PC-9 (cell line): ENCODE measurements around the gene PRICKLE2. TPM values are rescaled to one million over a fixed set of nuclear protein-coding genes. Genes with fewer than 3 reads are reported as not detected.

Experiments
- BruUV-seq: library from RNA; stranded (reverse); fragments of 400-500 nt; replicated peaks from 2 replicates; lab custom pipeline; 2021; lab: Mats Ljungman, UMichigan
- CTCF ChIA-PET: fragments of 300-600 bp; sonication (Branson Sonifier 250); formaldehyde crosslinking; loops from one replicate; lab custom pipeline; 2022; ENCODE audit warnings: antibody characterized with exemption; lab: Charles Lee
- POLR2A ChIA-PET: fragments of 300-600 bp; sonication (Branson Sonifier 250); formaldehyde crosslinking; loops from one replicate; lab custom pipeline; 2022; ENCODE audit warnings: antibody characterized with exemption; ENCODE audit not compliant: unreplicated experiment; lab: Charles Lee
- DNase-seq, 2 experiments: peaks; one replicate each; pipeline versions ENCODE4 v3.0.0 to v3.0.0-alpha.2; 2015 to 2022; ENCODE audit warnings: mixed read lengths in 1 of 2
- H2AFZ ChIP-seq: fragments of 200-600 bp; sonication (generic); 2 replicates; pipeline ENCODE4 v1.8.1; 2017; ENCODE audit warnings: antibody characterized with exemption
- H3F3A ChIP-seq: fragments of 200-600 bp; sonication (generic); 2 replicates; pipeline ENCODE4 v1.8.1; 2017; ENCODE audit warnings: antibody characterized with exemption, mild to moderate bottlenecking, low read depth; ENCODE audit not compliant: insufficient read depth
- H3K27ac ChIP-seq: fragments of 200-600 bp; sonication (generic); 2 replicates; pipeline ENCODE4 v1.6.1; 2016; ENCODE audit warnings: mixed run types
- H3K27me3 ChIP-seq: fragments of 200-600 bp; sonication (generic); 2 replicates; pipeline ENCODE4 v1.6.1; 2016; ENCODE audit warnings: low read depth, mixed run types; ENCODE audit not compliant: insufficient read depth
- H3K36me3 ChIP-seq: fragments of 200-600 bp; sonication (generic); 2 replicates; pipeline ENCODE4 v1.6.1; 2016; ENCODE audit warnings: low read depth, mixed run types
- H3K4me1 ChIP-seq: fragments of 200-600 bp; sonication (generic); replicated peaks from 2 replicates; pipeline ENCODE4 v1.6.1; 2016; ENCODE audit warnings: mixed run types; ENCODE audit not compliant: insufficient read depth
- H3K4me2 ChIP-seq: fragments of 200-600 bp; sonication (generic); 2 replicates; pipeline ENCODE4 v1.6.1; 2017; ENCODE audit warnings: mixed run types
- H3K4me3 ChIP-seq: fragments of 200-600 bp; sonication (generic); 2 replicates; pipeline ENCODE4 v1.6.1; 2016; ENCODE audit warnings: mixed run types
- H3K79me2 ChIP-seq: fragments of 200-600 bp; sonication (generic); 2 replicates; pipeline ENCODE4 v1.6.1; 2017; ENCODE audit warnings: low read depth, mixed run types
- H3K9me2 ChIP-seq: fragments of 200-600 bp; sonication (generic); 2 replicates; pipeline ENCODE4 v1.8.1; 2017; ENCODE audit warnings: mild to moderate bottlenecking; ENCODE audit not compliant: insufficient read depth
- H3K9me3 ChIP-seq: fragments of 200-600 bp; sonication (generic); 2 replicates; pipeline ENCODE4 v1.8.1; 2016; ENCODE audit warnings: low read depth; ENCODE audit not compliant: insufficient read depth
- H4K20me1 ChIP-seq: fragments of 200-600 bp; sonication (generic); 2 replicates; pipeline ENCODE4 v1.8.1; 2017; ENCODE audit not compliant: insufficient read depth
- CTCF ChIP-seq: fragments of 200-600 bp; sonication (generic); conservative IDR thresholded peaks from 2 replicates; pipeline ENCODE4 v1.6.1; 2017; ENCODE audit warnings: mixed run types, antibody characterized with exemption, mild to moderate bottlenecking, moderate library complexity
- EZH2 ChIP-seq: fragments of 200-600 bp; sonication (generic); IDR thresholded peaks from 2 replicates; pipeline ENCODE4 v1.8.0; 2017; ENCODE audit warnings: antibody characterized with exemption, low read depth
- intact Hi-C: fragments of 100-400 bp; cut with micrococcal nuclease; formaldehyde crosslinking; loops from one replicate; pipeline ENCODE4 v1.10.0; 2022; ENCODE audit not compliant: unreplicated experiment
- total RNA-seq: library from RNA; stranded (reverse); gene quantifications from 2 replicates; pipeline ENCODE4 v1.2.3, GENCODE V29; 2021

Gene PRICKLE2
- total RNA-seq, 1 experiment from 2014 or later, result 7.9 TPM

GRCh38 chr3:64213224-64213878 is 11.9 kb downstream of the PRICKLE2 start:
- no peaks in the 10 kb centered on the region for H4K20me1 ChIP-seq
- intact Hi-C loops, result loop anchor here (5.0 to 10.0 kb wide), 3 partner anchors 59 to 179 kb away; no protein-coding TSS in a partner anchor
- no peak for DNase-seq
- H3K4me3 ChIP-seq, result no peak overlapping the region
- TF ChIP-seq EZH2 (no peak), CTCF (no peak)
- H3K9me3 ChIP-seq, result no peaks in the 10 kb centered on the region
- H3K27ac ChIP-seq, result no peak overlapping the region
- H3K4me2 ChIP-seq, result no peak overlapping the region
- BruUV-seq, result no TSS peak
- ChIA-PET POLR2A (interaction anchor here (0.7 kb wide), 1 partner anchor 204 kb away, joined by 4 read pairs; no protein-coding TSS in a partner anchor), CTCF (no interaction called here)
- no peak overlapping the region for H2AFZ ChIP-seq
- no peaks in the 10 kb centered on the region for H3K9me2 ChIP-seq
- H3K79me2 ChIP-seq, result no peaks in the 10 kb centered on the region
- H3K36me3 ChIP-seq, result no peaks in the 10 kb centered on the region
- no peaks in the 10 kb centered on the region for H3K27me3 ChIP-seq
- no peaks in the 10 kb centered on the region for H3F3A ChIP-seq
- peaks cover 11% of the 10 kb centered on the region for H3K4me1 ChIP-seq

DNA sequence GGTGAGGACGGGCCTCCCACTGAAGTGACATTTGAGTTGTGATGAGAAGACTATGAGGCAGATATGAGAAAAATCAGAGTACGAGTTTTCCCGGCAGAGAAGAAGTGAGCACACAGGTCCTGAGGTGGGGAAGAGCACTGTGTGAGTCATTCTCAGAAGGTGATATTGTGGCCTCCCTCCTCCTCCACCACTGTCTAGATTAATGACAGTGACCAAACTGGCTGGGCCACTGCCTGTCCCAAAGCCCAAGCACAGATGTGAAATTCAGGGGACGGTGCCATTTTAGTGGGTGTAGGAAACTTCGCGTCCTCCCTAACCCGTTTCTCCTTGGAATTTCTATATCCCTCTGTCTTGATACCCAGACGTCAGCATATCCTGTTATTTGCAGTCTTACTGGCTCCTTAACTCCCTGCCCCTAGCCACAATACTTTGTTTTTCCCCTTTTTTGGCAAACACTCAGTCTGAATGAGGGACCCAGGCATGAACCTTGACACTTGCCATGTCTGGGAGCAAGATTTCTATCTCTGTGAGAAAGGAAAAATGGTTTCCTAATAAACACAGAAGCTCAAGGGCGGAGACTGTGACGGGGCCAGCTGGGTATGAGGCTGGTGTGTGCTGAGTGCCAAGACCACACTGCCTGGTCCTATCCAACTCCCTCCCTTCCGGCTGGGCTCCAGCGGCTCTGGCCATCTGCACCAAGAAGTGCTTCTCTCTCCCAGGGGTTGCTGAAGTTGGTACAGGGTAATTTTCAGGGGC is 15.2 kb downstream of the PRICKLE2 start:
- CTCF ChIA-PET, result no interaction called here
- Histone ChIP-seq H3K4me1 (peaks cover 11% of the 10 kb centered on the region), H3K27ac (no peak overlapping the region), H2AFZ (no peak overlapping the region), H3K4me2 (peak overlapping the region; percentile 38; the same call in 1 of the 2 replicates), H3K79me2 (no peaks in the 10 kb centered on the region), H3F3A (no peaks in the 10 kb centered on the region), H3K36me3 (no peaks in the 10 kb centered on the region), H3K4me3 (no peak overlapping the region), H4K20me1 (no peaks in the 10 kb centered on the region), H3K27me3 (no peaks in the 10 kb centered on the region), H3K9me3 (no peaks in the 10 kb centered on the region), H3K9me2 (no peaks in the 10 kb centered on the region)
- intact Hi-C loops, result loop anchor here (1.0 to 10.0 kb wide), 4 partner anchors 21 to 175 kb away; no protein-coding TSS in a partner anchor
- TF ChIP-seq CTCF, result no peak
- TF ChIP-seq EZH2, result no peak
- no TSS peak for BruUV-seq
- POLR2A ChIA-PET, result interaction anchor here (0.6 kb wide), 1 partner anchor 268 kb away, joined by 3 read pairs; no protein-coding TSS in a partner anchor
- peak; percentile 53 to 68 for DNase-seq

DNA sequence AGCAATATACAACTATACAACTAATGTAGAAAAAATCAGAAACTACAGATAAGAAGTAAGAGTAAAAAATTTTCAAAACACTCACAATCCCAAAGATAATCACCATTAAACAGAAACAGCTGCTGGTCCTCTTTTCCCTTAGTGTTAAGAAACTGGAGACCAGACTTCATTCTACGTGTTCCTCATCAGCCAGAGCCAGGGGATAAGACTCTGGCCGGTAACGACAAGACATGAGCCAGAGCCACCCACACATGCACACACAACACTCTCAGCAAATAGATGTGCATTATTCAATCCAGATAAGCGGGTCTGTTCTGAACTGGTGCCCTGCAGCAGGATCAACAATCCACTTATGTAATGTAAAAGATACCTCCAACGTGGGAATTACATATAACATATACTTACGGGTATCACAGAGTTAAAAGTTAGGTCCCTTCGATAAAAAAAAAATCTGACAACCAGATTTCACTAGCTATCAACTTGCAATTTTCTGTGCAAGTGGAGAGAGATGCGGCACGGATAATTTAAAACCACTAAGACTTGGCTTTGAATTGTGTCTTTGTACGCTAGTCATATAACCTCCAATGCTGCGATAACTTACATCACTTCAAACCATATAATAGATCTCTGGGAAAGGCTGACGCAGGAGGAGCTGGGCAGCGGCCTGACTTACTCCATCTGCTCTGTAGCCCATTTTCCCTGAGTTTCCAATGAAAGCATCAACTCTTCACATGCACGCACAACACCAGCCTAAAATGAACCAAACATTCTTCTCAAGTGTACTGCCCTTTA is 17.8 kb downstream of the PRICKLE2 start:
- Histone ChIP-seq H3K4me1 (peaks cover 11% of the 10 kb centered on the region), H3K27me3 (no peaks in the 10 kb centered on the region), H3F3A (no peaks in the 10 kb centered on the region), H3K36me3 (no peaks in the 10 kb centered on the region), H2AFZ (no peak overlapping the region), H3K27ac (no peak overlapping the region), H4K20me1 (no peaks in the 10 kb centered on the region), H3K9me2 (no peaks in the 10 kb centered on the region), H3K9me3 (no peaks in the 10 kb centered on the region), H3K4me2 (no peak overlapping the region), H3K79me2 (no peaks in the 10 kb centered on the region), H3K4me3 (no peak overlapping the region)
- no peak for DNase-seq
- no TSS peak for BruUV-seq
- intact Hi-C loops, result no loop called here
- ChIA-PET CTCF (interaction anchor here (0.6 kb wide), 1 partner anchor 258 kb away, joined by 4 read pairs; no protein-coding TSS in a partner anchor), POLR2A (interaction anchor here (0.7 kb wide), 1 partner anchor 15 kb away, joined by 9 read pairs; no protein-coding TSS in a partner anchor)
- TF ChIP-seq EZH2 (no peak), CTCF (no peak)
